SK-N-SH (cell line): ENCODE results near the gene MAEA.

Source experiments
- CTCF ChIP-seq: fragments of 200-600 bp; sonication (generic); IDR thresholded peaks from 2 replicates; pipeline ENCODE4 v1.6.1; 2017; ENCODE audit warnings: antibody characterized with exemption, mild to moderate bottlenecking, moderate library complexity
- JUND ChIP-seq: IDR thresholded peaks from 2 replicates; pipeline ENCODE4 v1.4.0; 2012
- RCOR1 ChIP-seq: fragments of 150-350 bp; IDR thresholded peaks from 2 replicates; pipeline ENCODE4 v1.6.1; 2017; ENCODE audit warnings: antibody characterized with exemption, low read length

GRCh38 chr4:1360423-1361283 is 71.0 kb downstream of the MAEA start:
- TF ChIP-seq CTCF (no peak), JUND (no peak), RCOR1 (no peak)
